GM04503 (cell line): ENCODE results near the gene ACSL5.
"Not testable (repeated sequence)": the region's sequence is repeated elsewhere in the genome, so short reads cannot be mapped to it uniquely, and the experiment has no call there.

Experiments used
- DNase-seq: peaks from one replicate; pipeline ENCODE4 v3.0.0-alpha.2; 2012; ENCODE audit warnings: low read depth

The ACSL5 gene

DNA sequence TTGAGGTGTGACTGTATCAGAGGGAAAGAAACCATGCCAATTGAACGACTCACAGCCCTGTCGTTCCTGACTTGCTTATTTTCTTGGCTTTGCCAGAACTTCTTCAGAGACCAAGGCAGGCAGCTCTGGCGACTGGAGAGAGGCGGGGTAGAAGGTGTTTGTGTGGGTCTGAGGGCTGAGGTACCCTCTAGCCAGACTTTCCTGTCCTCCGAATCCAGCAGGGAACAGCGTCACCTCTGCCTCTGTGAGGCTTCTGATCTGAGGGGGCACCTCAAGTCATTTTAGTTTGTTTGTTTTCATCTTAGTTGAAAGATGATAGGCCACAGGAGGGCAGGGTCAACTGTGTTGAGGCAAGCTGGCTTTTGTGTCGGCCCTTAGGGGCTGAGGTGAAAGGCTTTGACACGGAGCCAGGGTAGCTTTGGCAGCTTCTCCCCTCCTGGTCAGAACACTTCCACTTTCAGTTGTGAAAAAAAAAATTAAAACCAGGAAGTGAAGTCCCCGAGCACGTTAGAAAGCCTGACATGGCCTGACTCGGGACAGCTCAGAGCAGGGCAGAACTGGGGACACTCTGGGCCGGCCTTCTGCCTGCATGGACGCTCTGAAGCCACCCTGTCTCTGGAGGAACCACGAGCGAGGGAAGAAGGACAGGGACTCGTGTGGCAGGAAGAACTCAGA, 1.9 kb downstream of the ACSL5 start:
- DNase-seq: no peak

DNA sequence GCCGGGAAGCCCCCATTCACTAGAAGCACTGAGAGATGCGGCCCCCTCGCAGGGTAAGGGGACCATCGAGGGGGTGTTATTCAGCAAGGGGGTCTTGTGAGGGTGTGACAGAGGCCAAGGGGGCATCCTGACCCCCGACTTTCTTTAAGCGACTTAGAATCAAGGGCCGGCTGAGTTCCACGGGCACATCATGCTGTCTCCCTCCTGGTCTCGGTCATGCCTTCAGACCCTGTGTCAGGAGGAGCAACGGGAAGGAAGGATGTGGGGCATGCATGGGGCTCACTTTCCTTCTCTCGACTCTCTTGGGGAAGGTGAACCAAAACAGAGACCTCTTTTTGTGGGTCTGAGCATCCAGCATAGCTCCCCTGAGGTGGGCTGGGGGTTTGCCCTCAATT, 2.5 kb downstream of the ACSL5 start:
- no peak for DNase-seq

DNA sequence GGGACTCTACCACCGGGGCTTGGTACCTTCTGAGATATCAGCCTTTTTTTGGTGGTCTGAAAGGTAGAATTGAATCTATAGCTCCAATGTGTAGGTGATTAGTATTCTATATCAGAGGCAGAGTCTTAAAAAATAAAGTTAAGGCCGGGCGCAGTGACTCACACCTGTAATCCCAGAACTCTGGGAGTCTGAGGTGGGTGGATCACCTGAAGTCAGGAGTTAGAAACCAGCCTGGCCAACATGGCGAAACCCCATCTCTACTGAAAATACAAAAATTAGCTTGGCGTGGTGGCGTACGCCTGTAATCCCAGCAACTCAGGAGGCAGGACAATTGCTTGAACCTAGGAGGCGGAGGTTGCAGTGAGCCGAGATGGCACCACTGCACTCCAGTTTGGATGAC, 3.2 kb downstream of the ACSL5 start:
- not testable (repeated sequence) for DNase-seq

DNA sequence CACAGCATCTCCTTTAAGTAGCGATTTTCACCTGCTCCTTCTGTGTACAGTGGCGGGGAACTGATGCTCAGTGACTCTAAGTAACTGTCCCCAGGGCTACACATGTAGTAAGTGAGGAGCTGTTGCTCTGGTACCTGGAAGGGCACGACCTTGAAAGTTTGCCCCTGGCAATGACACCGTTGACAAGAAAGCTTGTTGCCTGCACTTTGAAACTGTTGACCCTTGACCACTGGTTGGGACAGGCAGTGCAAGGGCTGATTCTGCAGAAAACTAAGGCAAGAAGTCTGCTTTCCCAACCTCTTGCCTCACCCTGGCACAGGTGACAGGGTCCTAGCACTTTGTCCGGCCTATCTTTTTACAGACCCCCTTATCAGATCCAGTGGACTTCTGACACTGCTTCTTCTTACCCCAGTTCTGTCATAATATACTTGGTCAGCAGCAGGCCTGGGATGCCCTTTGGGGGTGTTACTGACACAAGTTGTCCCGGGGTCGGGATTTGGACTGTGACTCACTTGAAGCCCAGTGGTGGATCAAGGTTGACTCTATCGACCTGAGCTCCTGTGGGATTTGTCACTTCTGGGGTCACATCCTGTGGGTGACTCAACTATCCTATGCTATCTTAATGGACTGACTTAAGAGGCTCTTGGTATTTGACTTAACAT, 5.8 kb downstream of the ACSL5 start:
- no peak for DNase-seq

GRCh38 chr10:112382515-112383235, 8.8 kb downstream of the ACSL5 start:
- DNase-seq: no peak

DNA sequence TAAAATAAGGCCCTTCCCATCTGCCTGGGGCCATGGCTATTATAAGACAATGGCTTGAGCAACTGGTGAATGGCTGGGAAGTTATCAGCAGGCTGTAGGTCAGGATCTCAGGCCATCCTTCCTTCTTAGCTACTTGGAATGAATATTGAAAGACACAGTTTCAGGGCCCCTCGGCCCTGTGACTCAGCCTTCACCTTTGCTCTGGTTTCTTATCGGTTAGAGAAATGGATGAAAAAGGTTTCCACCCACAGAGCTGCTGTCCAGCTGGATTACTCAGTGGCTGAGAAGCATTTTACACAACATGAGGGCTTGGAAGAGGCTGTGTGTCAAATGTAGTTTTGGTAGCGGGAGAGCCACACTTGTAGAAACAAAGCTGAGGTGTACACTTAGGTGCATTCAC, 9.4 kb downstream of the ACSL5 start:
- DNase-seq: no peak

DNA sequence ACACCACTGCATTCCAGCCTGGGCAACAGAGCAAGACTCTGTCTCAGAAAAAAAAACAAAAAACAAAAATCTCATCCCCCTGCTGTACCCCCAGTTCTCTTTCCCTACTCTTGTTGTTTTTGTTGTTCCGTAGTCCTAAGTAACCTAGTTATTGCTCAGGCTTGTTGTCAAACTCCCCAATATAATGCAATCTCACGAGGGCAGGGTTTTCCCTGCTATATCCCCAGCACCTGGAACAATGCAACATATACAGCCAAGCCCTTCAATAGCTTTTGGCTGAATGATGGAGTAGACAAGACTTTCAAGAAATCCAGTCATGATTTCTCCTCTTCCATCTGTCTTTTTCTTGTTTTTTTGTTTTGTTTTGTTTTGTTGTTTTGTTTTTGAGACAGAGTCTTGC, 10.2 kb downstream of the ACSL5 start:
- no peak for DNase-seq

GRCh38 chr10:112385201-112385600, 11.3 kb downstream of the ACSL5 start:
- DNase-seq: no peak

- DNase-seq: not testable (repeated sequence)
These were observed 14.1 kb downstream of the ACSL5 start for GRCh38 chr10:112388056-112388455.

GRCh38 chr10:112388548-112388947, 14.6 kb downstream of the ACSL5 start:
- no peak for DNase-seq

DNA sequence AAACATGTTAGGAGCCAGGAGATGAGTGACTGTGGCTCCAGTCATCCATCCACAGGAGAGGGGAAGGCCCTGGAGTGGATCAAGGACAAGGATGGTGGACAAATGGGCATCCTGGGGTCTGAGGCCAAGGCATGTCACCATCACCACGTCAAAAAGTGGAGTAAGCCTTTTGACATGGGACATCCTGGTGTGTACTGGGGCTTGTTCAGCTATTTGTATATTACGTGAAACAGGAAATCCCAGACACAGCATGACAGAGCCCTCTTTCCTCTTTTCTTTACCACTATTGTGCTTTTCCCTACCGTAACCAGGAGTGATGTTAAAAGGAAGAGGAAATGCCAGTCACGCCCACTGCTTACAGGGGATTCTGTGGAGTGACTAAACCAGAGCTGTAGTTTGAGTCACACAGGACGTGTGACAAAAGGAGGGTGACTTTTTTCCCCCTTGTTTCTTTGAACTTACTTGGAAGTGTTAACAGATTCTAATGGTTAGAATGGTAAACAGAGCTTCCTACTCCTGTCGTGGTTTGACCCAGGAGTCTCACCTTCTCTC, 15.4 kb downstream of the ACSL5 start:
- DNase-seq: no peak

DNA sequence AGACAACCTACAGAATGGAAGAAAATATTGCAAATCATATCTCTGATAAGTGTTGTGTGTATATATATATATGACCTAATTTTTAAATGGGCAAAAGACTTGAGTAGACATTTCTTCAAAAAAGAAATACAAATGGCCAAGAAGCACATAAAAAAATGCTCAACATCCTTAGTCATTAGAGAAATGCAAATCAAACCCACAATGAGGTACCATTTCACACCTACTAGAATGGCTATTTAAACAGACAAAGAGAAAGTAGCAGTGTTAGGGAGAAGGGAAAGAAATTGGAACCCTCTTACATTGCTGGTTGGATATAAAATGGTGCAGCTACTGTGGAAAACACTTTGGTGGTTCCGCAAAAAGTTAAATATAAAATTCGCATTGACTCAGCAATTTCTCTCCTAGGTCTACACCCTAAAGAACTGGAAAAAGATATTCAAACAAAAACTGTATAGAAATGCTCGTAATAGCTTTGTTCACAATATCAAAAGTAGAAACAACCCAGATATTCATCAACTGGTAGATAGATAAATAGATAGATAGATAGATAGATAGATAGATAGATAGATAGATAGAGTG, 16.3 kb downstream of the ACSL5 start:
- no peak for DNase-seq

DNA sequence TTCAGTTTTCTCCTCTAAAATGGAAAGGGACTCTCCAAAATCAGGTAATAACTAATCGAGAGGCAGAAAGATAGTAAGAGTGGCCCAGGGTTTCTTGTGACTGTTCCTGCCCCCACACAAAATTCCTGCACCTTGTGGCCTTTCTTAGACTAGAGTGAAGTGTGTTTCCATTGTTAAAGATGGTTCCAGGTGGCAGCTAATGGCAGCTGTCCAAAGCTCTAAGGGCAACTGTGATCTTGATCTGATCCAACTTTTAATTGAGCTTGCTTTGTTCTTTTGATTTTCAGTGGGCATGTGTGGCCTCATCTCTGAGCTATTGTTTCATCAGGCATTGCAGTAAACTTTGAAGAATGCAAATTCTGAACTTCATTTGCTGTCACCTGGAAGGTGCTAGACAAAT, 19.4 kb downstream of the ACSL5 start:
- no peak for DNase-seq

GRCh38 chr10:112393827-112394226, 19.9 kb downstream of the ACSL5 start:
- no peak for DNase-seq

DNA sequence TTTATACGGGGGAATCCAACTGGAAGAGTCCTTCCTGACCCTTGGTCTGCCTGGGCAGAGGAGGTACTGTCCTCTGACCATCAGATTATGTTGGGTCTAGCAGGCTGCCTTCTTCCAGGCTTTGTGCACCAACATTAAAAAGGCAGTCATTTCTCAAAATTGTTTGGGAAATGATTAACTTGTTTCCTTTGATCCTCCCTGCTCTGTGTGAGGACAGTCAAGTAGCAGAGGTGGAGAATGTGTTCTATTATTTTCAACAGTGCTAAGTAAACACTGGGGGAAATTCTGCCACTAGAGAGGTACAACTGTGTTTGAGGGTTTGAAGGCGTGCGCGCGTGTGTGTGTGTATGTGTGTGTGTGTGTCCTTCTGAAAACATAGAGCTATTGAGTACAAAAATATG, 20.6 kb downstream of the ACSL5 start:
- DNase-seq: no peak

DNA sequence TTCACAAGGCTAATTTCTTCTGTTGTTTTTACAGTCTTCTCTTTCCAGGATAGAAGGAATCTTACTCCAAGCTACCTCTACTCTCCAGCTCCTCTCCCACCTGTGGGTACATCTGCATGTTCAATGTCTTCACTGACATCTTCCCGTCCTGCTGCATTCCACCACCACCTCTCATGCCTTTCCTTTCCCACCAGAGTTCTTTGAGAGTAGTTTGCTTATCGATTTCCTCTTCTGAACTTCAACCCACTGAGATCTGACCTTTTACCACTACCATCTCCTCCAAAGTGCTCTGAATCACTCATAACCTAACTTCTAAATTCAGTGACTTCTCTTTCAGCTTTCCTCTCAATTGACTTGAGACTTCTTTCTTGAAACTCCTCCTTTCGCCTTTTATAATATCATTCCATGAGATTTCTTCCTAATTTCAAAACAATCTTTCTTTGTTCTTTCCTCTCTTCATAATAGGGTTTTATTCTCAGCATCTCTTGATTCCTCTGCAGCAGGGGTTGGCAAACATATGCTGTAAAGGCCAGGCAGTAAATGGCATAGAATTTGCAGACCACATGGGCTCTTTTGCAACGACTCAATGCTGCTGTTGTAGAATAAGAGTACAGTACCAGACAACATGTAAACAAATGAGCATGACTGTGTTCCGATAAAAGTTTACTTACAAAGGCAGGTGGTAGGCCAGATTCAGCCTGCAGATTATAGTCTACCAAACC, 22.1 kb downstream of the ACSL5 start:
- no peak for DNase-seq

GRCh38 chr10:112397592-112397991, 23.7 kb downstream of the ACSL5 start:
- DNase-seq: no peak

DNA sequence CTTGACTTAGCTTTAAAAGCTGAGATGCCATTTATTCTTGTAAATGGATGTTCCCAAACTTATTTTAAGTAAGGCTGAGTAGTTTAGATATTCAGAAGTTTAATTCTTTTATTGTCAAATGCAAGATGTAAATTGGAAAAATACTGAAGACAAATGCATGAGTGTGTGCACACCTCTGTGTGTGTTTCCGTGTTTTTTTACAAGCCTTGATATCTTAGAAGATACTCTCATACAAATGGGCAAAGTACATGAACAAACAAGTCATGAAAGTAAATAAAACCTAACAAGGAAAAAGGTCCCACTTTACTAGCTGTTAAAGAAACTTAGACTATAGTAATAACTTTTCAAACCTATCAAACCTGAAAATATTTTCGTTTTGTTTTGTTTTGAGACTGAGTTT, 29.0 kb downstream of the ACSL5 start:
- DNase-seq: no peak

GRCh38 chr10:112404617-112405016, 30.7 kb downstream of the ACSL5 start:
- no peak for DNase-seq

DNA sequence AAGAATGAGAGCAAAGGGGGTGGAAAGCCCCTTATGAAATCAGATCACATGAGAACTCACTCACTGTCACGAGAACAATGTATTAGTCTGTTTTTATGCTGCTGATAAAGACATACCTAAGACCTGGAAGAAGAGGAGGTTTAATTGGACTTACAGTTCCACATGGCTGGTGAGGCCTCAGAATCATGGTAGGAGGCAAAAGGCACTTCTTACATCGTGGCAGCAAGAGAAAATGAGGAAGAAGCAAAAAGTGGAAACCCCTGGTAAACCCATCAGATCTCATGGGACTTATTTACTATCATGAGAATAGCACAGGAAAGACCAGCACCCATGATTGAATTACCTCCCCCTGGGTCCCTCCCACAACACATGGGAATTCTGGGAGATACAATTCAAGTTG, 32.9 kb downstream of the ACSL5 start:
- DNase-seq: not testable (repeated sequence)

DNA sequence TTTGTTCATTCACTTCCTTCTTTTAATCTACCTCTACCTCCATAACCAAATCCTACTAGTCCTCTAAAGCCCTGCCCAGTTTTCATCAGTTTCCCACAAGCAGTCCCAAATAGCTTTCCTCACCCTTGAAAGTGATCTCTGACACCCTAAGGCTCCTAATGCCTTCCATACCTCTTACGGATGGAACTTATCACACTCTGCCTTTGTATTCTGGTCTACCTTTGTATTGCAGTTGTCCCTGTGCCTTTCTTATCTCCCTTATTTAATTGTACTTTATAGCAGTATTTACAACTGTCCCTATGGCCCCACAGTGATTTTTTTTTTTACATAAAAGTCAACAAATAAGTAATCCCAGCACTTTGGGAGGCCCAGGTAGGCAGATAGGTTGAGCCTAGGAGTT, 33.8 kb downstream of the ACSL5 start:
- no peak for DNase-seq

GRCh38 chr10:112409299-112409698, 35.4 kb downstream of the ACSL5 start:
- DNase-seq: no peak
